GM12874 (cell line): ENCODE measurements around the gene FOS.
A peak's percentile ranks its signal among the peaks of the same experiment; 100 is the strongest.

Experiments used
- TF ChIP-seq, protein P1 (sequence below): IDR thresholded peaks from 2 replicates; pipeline ENCODE4 v1.5.1; 2011; ENCODE audit warnings: low read depth, mild to moderate bottlenecking, control low read depth, low read length, moderate library complexity; ENCODE audit not compliant: insufficient read depth

Gene FOS

DNA sequence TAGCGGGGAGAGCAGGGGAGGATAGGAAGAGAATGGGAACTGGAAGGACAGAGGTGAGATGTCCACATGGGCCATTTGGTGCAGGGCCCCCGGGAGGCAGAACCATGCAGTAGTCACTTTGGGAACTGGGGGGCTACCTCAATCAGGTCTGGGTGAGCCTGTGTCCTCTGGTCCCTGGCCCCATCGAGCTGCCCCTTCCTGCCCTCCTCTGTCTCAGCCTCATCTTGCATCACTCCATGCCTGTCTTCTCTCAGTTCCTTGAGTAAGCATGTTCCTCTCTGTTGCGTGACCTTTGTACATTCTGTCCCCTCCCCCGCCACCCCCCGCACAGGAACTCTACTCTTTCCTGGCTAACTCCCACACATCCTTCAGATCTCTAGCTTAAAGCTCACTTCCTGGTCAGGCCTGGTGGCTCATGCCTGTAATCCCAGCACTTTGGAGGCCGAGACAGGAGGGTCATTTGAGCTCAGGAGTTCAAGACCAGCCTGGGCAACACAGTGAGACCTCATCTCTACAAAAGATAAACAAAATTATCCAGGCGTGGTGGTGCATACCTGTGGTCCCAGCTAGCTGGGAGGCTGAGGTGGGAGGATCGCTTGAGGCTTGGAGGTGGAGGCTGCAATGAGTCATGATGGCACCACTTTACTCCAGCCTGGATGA, 23.2 kb downstream of the FOS start:
- TF ChIP-seq, protein P1, sequence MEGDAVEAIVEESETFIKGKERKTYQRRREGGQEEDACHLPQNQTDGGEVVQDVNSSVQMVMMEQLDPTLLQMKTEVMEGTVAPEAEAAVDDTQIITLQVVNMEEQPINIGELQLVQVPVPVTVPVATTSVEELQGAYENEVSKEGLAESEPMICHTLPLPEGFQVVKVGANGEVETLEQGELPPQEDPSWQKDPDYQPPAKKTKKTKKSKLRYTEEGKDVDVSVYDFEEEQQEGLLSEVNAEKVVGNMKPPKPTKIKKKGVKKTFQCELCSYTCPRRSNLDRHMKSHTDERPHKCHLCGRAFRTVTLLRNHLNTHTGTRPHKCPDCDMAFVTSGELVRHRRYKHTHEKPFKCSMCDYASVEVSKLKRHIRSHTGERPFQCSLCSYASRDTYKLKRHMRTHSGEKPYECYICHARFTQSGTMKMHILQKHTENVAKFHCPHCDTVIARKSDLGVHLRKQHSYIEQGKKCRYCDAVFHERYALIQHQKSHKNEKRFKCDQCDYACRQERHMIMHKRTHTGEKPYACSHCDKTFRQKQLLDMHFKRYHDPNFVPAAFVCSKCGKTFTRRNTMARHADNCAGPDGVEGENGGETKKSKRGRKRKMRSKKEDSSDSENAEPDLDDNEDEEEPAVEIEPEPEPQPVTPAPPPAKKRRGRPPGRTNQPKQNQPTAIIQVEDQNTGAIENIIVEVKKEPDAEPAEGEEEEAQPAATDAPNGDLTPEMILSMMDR = no peak

DNA sequence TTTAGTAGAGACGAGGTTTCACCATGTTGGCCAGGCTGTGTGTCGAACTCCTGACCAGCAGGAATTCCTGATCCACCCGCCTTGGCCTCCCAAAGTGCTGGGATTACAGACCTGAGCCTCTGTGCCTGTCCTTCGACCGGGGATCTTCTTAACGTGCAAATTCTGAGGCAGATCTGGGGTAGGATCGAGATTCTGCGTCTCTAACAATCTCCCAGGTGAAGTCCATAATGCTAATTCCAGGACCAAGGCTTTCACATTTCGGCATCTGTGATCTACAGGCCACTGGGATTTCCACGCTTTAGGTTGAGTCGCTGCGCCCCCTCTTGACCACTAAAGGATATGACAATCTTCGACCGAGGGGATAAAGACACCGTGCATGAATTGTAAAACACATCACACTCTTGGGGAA, 24.8 kb downstream of the FOS start:
- TF ChIP-seq, protein P1 = peak; percentile 63

DNA sequence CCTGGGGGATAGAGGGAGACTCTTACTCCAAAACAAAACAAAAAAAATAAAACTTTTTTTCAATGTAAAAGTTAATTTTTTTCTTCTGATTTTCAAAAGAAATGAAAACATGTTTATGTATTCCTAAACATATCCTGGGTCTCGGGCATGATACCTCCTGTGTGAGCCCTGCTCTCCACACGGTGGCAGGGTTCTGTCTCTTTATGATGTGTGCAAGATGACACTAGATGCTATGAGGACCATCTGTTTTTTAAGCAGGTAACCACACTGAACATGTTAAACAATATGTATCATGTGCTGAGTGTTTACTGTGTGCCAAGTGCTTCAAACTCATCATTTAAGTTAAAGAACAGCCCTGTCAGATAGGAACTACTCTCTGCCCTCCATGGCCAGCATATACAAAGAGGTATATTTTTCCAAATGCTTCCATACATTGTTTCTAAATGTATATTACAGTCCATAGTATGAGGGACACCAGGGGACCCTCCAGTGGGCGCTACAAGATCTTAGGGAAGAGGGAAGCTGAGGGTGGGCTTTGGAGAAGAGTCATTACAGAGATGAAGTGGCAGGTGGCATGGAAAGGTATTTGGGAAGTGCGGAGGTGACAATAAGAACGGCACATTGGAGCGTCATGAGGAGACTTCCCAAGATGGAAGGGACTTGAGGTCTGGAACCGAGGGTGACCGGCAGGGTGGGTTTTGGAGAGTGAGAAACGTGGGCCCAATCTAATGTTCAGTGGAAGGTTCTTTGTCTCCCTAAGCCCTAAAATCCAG, 28.5 kb downstream of the FOS start:
- TF ChIP-seq, protein P1 = peak; percentile 47; the same call in 1 of the 2 replicates

DNA sequence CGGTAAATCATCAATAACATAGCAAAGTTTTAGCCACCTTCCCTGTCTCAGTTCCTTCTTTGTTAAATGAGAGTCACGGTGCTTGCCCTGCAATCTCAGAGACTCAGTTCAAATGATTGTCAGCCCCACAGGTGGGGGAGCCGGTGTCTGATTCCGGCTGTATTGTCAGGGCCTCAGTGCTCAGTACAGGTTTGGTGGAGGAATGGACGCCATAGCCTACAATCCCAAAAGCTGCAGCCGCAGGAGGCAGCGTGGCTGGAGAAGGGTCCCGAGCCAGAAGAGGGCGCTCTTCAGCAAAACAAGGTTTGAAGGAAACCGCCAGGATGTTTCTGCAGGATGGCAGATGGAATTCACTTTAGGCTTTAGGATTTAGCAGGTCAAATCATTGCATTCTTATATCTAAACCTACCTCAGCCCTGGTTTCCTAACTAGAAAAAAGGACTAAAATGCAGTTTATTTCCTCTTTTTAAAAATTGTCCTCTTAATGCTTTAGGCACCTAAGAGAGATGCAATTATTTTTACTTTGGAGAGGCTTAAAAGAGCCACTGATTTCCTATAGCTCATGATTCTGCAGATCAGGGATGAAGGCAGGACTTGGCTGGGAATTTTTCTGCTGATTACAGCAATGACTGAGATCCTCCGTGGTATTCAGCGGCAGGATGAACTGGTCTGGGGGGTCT, 29.2 kb downstream of the FOS start:
- TF ChIP-seq, protein P1 = peak; percentile 84

DNA sequence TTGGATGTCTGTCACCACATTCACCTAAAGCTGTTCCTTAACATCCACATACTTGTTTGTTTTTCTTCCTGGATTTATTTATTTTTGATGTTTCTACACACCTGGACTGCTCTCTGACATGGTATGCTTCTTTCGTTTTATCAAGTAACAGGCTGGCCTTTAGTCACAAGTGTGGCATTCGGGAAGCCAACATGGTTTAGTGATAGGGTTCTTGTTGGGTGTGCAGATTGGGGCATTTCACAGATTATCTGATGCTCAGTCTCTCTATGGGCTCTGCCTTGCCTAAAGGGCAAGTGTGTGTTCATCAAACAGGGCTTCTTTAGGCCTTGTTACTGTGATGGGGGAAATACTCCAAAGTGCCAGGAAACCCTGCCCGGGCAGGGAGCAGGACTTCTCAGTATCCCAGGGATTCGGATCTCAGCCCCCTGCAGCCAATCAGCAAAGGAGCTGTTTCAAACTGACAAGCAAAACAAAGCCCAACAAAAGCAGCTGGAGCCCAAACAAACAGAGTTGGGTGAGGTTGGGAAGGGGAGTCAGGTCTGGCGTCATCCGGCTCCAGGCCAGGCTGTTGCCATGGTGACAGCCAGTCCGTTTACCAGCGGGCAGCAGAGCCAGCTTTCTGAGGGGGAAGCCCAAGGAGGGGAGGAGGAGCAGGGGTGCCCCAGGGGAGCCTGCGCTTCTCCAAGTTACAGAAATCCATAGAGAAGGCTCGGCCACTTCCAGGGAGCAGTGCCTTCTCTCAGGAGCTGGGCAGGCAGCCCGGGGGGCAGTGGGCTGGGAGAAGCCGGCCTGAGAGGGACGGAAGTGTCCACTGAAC, 31.9 kb downstream of the FOS start:
- TF ChIP-seq, protein P1 = no peak

DNA sequence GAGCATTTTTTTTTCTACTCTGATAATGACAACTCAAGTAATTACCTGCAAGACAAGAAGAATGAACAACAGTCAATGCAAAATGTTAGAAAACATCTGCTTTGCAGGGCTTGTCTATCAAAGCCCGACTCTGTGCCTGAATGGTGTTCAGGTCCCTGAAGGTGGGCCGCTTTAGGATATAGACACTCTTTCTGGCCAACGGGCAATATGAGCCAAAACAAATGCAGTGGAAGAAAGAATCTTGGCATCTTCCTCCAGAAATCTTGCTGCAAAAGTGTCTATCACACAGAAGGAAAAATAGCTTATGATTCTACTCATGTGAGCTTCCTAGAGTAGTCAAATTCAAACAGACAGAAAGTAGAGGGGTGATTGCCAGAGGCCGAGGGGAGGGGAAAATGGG, 32.7 kb downstream of the FOS start:
- TF ChIP-seq, protein P1 = no peak
